Effector CD8-positive, alpha-beta T cell (primary cell): Measurements from ENCODE around the gene CGREF1.
"Not testable (repeated sequence)": the region's sequence is repeated elsewhere in the genome, so short reads cannot be mapped to it uniquely, and the experiment has no call there.

ENCODE experiments used
- DNase-seq: peaks from one replicate; lab custom pipeline; 2025; lab: John Stamatoyannopoulos, UW

CGREF1 gene

DNA sequence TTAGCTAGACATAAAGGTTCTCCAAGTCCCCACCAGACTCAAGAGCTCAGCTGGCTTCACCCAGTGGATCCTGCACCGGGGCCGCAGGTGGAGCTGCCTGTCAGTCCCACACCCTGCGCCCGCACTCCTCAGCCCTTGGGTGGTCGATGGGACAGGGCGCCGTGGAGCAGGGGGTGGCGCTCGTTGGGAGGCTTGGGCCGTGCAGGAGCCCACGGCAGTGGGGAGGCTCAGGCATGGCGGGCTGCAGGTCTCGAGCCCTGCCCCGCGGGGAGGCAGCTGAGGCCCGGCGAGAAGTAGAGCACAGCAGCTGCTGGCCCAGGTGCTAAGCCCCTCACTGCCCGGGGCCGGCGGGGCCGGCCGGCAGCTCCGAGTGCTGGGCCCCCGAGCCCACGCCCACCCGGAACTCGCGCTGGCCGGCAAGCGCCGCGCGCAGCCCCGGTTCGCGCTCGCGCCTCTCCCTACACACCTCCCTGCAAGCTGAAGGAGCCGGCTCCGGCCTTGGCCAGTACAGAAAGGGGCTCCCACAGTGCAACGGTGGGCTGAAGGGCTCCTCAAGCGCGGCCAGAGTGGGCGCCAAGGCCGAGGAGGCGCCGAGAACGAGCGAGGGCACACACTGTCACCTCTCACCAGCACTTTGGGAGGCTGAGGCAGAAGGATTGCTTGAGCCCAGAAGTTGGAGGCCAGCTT lies 7.4 kb downstream of the CGREF1 start:
- not testable (repeated sequence) for DNase-seq

- not testable (repeated sequence) for DNase-seq
These were observed 8.2 kb downstream of the CGREF1 start for GRCh38 chr2:27110603-27111352.

GRCh38 chr2:27109083-27109482 lies 9.8 kb downstream of the CGREF1 start:
- no peak for DNase-seq

DNA sequence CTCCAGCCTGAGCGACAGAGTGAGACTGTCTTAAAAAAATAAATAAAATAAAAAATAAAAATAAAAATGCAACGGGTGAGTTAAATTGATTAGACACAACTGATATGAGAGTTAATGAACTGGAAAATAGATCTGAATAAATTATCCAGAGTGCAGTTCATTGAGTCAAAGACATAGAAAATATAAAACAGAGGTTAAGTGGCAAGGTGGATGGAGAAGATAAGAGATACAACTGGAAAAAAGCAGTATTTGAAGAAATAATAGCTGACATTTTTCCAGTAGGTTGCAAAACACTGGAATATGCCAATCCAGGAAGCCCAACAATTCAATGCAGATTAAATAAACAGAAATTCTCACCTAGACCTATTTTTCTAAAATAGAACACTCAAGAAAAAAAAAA lies 10.7 kb downstream of the CGREF1 start:
- DNase-seq = no peak

DNA sequence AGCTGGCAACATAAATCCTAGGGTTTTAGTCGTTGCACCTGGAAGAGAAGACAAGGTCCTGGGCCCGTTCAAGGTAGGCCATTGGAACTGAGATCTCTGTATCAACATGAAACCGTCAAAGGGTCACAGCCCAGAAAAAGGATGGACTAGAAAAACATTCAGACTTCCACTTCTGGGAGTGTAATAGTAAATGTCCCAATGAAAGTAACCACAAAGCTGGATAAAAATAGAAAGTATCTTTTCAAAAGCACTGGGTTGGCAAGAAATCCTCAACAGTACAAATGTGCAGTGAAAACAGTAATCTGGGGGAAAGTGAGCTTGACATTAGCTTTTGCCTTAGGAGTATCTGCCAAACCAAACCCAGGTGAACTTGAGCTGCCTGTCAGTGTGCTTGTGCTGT lies 12.9 kb downstream of the CGREF1 start:
- DNase-seq = no peak

DNA sequence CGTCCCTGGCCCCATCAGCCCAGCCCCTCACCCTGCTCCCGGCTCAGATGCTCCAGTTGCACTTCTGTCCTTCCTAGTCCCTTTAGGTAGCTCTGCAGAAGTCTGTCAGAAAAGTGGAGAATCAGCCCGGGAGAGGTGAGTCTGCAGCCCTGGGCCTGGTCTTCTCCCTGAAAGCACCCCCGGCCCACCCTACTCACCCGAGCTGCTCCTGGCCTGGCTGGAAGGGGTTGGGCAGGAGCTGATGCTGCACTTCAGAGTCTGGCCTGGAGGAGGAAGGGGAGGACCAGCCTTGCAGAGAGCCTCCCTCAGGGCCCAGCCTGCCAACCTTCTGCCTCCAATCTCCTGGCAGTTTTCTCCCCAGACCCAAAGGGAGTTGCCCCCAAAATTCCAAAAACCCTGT lies 16.6 kb downstream of the CGREF1 start:
- DNase-seq = no peak

DNA sequence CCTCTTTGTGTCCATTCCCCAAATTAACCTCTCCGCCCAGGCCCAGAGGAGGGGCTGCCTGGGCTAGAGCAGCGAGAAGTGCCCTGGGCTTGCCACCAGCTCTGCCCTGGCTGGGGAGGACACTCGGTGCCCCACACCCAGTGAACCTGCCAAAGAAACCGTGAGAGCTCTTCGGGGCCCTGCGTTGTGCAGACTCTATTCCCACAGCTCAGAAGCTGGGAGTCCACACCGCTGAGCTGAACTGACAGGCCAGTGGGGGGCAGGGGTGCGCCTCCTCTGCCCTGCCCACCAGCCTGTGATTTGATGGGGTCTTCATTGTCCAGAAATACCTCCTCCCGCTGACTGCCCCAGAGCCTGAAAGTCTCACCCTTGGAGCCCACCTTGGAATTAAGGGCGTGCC lies 18.9 kb downstream of the CGREF1 start:
- DNase-seq = no peak

DNA sequence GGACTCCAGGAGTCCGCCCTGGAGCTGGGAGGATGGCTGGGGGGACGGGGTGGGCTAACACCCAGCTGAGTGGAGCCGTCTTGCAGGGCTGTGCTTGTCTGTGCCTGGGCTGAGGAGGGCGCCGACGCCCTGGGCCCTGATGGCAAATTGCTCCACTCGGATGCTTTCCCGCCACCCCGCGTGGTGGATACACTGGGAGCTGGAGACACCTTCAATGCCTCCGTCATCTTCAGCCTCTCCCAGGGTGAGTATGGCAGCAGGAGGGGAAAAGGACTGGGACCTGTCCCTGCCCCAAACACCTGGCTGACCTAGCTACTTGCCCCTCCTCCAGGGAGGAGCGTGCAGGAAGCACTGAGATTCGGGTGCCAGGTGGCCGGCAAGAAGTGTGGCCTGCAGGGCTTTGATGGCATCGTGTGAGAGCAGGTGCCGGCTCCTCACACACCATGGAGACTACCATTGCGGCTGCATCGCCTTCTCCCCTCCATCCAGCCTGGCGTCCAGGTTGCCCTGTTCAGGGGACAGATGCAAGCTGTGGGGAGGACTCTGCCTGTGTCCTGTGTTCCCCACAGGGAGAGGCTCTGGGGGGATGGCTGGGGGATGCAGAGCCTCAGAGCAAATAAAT lies 19.5 kb downstream of the CGREF1 start:
- DNase-seq = no peak

DNA sequence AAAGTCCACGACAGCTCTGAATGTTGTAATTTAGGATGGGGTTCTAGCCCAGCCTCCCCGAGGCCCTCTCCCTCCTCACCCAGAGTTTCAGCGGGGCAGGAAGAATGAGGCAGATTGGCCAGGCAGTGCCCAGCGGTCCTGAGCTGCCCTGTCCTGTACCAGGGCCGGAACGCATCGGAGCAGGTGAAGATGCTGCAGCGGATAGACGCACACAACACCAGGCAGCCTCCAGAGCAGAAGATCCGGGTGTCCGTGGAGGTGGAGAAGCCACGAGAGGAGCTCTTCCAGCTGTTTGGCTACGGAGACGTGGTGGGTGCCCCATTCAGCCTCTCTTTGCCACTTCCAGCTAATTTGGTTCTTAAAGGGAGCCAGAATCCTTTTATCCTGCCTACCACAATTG lies 21.6 kb downstream of the CGREF1 start:
- no peak for DNase-seq

DNA sequence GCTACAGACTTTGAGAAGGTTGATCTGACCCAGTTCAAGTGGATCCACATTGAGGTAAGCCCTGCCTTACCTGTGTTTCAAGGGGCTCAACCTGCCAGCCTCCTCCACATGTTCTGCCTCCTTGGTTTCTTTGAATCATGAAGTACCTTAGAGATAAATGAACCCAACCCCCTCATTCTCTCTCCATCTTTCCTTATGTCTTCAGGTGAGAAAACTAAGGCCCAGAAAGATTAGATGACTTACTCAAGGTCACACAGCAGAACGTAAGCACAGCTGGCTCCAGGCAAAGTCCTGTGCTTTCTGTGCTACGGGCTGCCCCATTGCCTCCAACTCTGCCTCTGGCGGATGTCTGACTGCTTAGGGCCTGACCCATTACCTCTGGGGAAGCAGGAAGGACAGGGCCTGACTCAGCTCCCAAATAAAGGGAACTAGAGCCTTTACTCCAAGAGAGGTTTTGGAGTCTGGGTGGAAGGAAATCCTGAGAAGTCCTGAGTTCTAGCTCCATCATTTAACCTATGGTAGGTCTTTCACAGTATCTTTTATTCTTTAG lies 22.1 kb downstream of the CGREF1 start:
- no peak for DNase-seq

DNA sequence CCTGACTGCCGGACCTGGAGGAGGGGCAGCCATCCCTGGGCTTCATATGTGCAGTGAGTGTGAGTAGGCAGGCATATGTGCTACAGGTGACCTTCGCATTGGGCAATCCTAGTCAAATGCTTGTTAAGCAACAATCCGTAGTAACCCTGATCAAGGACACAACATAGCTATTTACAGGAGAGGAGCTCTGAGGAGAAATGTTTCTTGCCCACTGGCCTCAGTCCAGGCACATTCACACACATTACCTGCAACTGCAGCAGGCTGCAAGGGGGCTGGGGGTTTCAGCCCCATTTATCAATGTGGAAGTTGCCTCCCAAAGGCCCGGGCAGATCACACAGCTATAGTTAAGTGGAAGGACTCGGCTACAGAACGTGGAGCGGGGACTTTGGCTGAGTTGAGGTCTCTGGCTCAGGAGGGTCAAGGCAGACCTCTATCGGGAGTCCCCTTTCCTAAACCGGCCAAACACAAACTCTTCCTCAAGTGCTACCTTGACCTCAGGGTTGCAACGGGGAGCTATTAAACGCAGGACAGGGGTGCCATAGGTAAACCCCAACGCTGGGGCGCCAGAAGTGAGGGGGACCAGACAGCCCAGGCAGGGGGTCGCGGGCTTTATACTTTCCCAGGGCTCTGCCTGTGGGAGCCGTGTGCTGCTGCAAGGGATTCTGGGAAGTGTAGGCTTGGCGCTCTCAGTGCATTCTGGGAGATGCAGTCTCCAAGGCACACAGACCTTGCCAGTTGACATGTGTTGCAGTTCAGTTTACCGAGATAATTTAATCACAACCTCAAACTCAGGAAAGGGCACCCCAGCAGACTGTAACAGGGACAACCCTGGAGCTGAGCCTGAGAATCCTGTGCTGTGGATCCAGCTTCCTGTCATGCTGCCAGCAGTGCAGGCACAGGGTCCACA lies 22.9 kb downstream of the CGREF1 start:
- DNase-seq = no peak

- DNase-seq = no peak
These were observed 23.5 kb downstream of the CGREF1 start for GRCh38 chr2:27095427-27095744.

GRCh38 chr2:27094353-27094984 lies 24.5 kb downstream of the CGREF1 start:
- no peak for DNase-seq

- no peak for DNase-seq
These were observed 25.2 kb downstream of the CGREF1 start for GRCh38 chr2:27093430-27094352.

DNA sequence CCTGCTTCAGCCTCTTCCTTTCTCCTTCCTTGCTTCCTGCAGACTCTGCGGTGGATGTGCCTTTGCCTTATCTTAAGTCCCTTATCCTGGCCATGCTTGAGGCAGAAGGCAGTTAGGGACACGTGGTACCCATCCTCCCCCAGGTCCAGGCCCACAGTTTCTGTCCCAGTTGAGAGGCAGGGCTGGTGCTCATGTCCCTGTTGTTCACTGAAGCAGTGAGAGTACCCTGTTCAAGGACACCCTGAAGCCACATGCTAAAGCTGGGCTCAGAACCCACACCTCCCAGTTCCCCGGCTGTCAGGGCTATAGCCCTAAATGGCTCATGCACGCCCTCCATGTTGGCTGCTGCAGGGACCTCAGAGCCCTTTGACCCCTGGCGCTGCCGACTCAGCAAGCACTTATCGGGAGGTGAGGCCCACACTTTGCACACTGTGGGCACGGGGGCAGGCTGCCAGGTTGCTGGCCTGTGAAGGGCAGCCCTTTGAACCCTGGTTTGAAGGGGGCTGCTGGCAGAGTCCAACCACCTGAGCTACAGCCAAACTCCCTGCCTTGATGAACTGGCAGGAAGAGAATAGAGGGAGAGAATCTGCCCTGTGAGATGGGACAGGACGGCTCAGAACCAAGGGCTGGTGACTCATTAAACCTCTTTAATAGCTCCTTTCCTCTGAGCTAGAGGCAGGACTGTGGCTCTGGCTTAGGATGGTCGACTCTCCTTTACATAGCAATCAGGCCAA lies 26.1 kb downstream of the CGREF1 start:
- no peak for DNase-seq

- DNase-seq = no peak
These were observed 26.9 kb downstream of the CGREF1 start for GRCh38 chr2:27091746-27092695.

DNA sequence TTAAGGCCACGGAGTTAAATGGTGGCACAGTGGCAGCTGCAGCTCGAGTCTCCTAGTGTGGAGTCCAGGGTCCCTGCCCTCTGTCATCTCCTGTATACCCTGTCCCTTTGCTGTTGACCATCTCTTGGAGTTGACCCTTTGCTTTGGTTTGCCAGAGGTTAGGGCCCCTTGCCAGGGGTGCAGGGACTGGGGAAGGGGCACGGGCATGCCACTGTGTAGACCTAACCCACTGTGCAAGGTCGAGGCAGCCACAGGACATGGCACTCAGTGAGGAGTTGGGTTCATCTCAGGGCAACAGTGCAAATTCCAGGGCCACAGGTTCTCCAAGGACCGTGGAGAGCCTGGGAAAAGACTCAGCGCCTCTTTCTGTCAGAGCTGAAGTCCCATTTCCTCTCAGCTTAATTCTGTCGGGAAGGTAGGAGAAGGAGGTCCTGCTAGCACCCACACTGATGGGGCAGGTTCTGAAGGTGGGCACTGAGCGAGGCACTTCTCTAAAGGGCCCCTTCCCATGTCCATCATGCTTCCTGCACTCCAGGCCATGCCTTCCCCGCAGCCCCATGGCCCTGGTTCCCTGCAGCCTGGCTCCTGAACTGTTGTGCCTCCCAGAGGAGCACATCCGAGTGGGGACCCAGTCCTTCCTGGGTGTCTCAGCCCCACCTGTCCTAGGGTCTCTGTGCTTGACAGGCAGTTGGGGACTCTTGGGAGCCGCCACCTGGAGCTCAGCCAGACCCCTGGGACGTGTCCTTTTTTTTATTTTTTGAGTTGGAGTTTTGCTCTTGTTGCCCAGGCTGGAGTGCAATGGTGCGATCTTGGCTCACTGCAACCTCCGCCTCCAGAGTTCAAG lies 29.6 kb downstream of the CGREF1 start:
- DNase-seq = no peak

GRCh38 chr2:27088634-27089033 lies 30.3 kb downstream of the CGREF1 start:
- DNase-seq = no peak
